RWPE1 (cell line): ENCODE data around the gene AUTS2.

Experiments used
- CTCF ChIA-PET: fragments of 350-600 bp; sonication (Branson Sonifier 250); formaldehyde crosslinking; extraction: SDS; loops from one replicate; lab custom pipeline; 2021; lab: Yijun Ruan, JAX
- POLR2A ChIA-PET: fragments of 400-600 bp; formaldehyde crosslinking; extraction: SDS; loops from one replicate; lab custom pipeline; 2020; ENCODE audit warnings: antibody characterized with exemption; ENCODE audit not compliant: low non-redundant PET; lab: Yijun Ruan, JAX
- DNase-seq: peaks from one replicate; pipeline ENCODE4 v3.0.0; 2012; ENCODE audit warnings: low spot score
- H3K27ac ChIP-seq: fragments of 450-650 bp; 2 replicates; pipeline ENCODE4 v1.5.1; 2017
- CTCF ChIP-seq: fragments of 450-650 bp; conservative IDR thresholded peaks from 2 replicates; pipeline ENCODE4 v1.5.1; 2017; ENCODE audit warnings: low read depth, mild to moderate bottlenecking

Gene AUTS2

GRCh38 chr7:70759674-70760073 is 1161.4 kb downstream of the AUTS2 start:
- ChIA-PET POLR2A (no interaction called here), CTCF (interaction anchor here (0.7 kb wide), 1 partner anchor 19 kb away, joined by 4 read pairs; no protein-coding TSS in a partner anchor)
- no peak overlapping the region for H3K27ac ChIP-seq
- no peak for TF ChIP-seq CTCF
- no peak for DNase-seq

GRCh38 chr7:70761711-70762328 is 1163.5 kb downstream of the AUTS2 start:
- ChIA-PET CTCF (no interaction called here), POLR2A (no interaction called here)
- no peak for DNase-seq
- no peak for TF ChIP-seq CTCF
- no peak overlapping the region for H3K27ac ChIP-seq

GRCh38 chr7:70762696-70763095 is 1164.4 kb downstream of the AUTS2 start:
- ChIA-PET POLR2A (no interaction called here), CTCF (no interaction called here)
- no peak overlapping the region for H3K27ac ChIP-seq
- no peak for DNase-seq
- TF ChIP-seq CTCF: no peak

GRCh38 chr7:70763961-70764691 is 1165.9 kb downstream of the AUTS2 start:
- ChIA-PET CTCF (no interaction called here), POLR2A (no interaction called here)
- no peak for DNase-seq
- TF ChIP-seq CTCF: no peak
- no peak overlapping the region for H3K27ac ChIP-seq

- ChIA-PET CTCF (no interaction called here), POLR2A (no interaction called here)
- H3K27ac ChIP-seq: no peak overlapping the region
- no peak for TF ChIP-seq CTCF
- no peak for DNase-seq
Observed at GRCh38 chr7:70764701-70765208, 1166.5 kb downstream of the AUTS2 start.

- ChIA-PET CTCF (no interaction called here), POLR2A (no interaction called here)
- no peak for TF ChIP-seq CTCF
- DNase-seq: no peak
- H3K27ac ChIP-seq: no peak overlapping the region
Observed at GRCh38 chr7:70765651-70766050, 1167.4 kb downstream of the AUTS2 start.
